CD4-positive, alpha-beta memory T cell (primary cell): ENCODE results near the gene ITK. TPM values are rescaled to one million over a fixed set of nuclear protein-coding genes. Genes with fewer than 3 reads are reported as not detected.
A peak's percentile ranks its signal among the peaks of the same experiment; 100 is the strongest.

ENCODE experiments used
- CTCF ChIA-PET: fragments of 350-600 bp; sonication (Branson Sonifier 250); formaldehyde crosslinking; loops from one replicate; lab custom pipeline; 2021; ENCODE audit warnings: inconsistent platforms; ENCODE audit not compliant: partially characterized antibody; lab: Charles Lee
- POLR2A ChIA-PET: fragments of 350-600 bp; sonication (Branson Sonifier 250); formaldehyde crosslinking; loops from one replicate; lab custom pipeline; 2021; ENCODE audit not compliant: partially characterized antibody; lab: Charles Lee
- DNase-seq, 5 donors: peaks; one replicate each; pipeline versions ENCODE4 v3.0.0 to v3.0.0-alpha.2; 2020 to 2022; ENCODE audit warnings: mixed read lengths in 1 of 5
- H3K27ac ChIP-seq: one replicate; pipeline ENCODE4 v1.7.0; 2013; ENCODE audit warnings: low read depth, low read length
- H3K27me3 ChIP-seq: 2 replicates; pipeline ENCODE4 v1.7.0; 2013; ENCODE audit warnings: mild to moderate bottlenecking, low read length, moderate library complexity; ENCODE audit not compliant: insufficient read depth
- H3K36me3 ChIP-seq: 2 replicates; pipeline ENCODE4 v1.7.0; 2013; ENCODE audit warnings: mild to moderate bottlenecking, low read length, moderate library complexity; ENCODE audit not compliant: insufficient read depth
- H3K4me1 ChIP-seq: 2 replicates; pipeline ENCODE4 v1.7.0; 2013; ENCODE audit warnings: mild to moderate bottlenecking, low read length, moderate library complexity; ENCODE audit not compliant: insufficient read depth
- H3K4me3 ChIP-seq, 2 donors: one replicate each; pipeline ENCODE4 v1.7.0; 2013; ENCODE audit warnings: low read length in 2 of 2, mild to moderate bottlenecking in 1 of 2
- H3K9me3 ChIP-seq, 2 donors: one replicate each; pipeline ENCODE4 v1.7.0; 2013; ENCODE audit warnings: low read length in 2 of 2, control low read depth in 1 of 2; ENCODE audit not compliant: control insufficient read depth in 1 of 2
- H3K27ac Mint-ChIP-seq, 7 donors: one replicate each; pipeline ENCODE4 v1.8.0; 2020 to 2021; ENCODE audit warnings: mixed read lengths in 7 of 7, mild to moderate bottlenecking in 6 of 7, inconsistent platforms in 3 of 7, moderate library complexity in 3 of 7
- H3K27me3 Mint-ChIP-seq, 2 donors: one replicate each; pipeline ENCODE4 v1.8.0; 2020 to 2021; ENCODE audit warnings: mixed read lengths in 2 of 2
- H3K36me3 Mint-ChIP-seq, 2 donors: one replicate each; pipeline ENCODE4 v1.8.0; 2020 to 2021; ENCODE audit warnings: mixed read lengths in 2 of 2, inconsistent platforms in 1 of 2, mild to moderate bottlenecking in 1 of 2
- H3K4me1 Mint-ChIP-seq, 4 donors: one replicate each; pipeline ENCODE4 v1.8.0; 2020 to 2021; ENCODE audit warnings: mixed read lengths in 4 of 4, mild to moderate bottlenecking in 1 of 4
- H3K4me3 Mint-ChIP-seq, 8 donors: one replicate each; pipeline ENCODE4 v1.8.0; 2020 to 2021; ENCODE audit warnings: mixed read lengths in 8 of 8, mild to moderate bottlenecking in 7 of 8, moderate library complexity in 6 of 8, inconsistent platforms in 3 of 8
- H3K9me3 Mint-ChIP-seq, 8 donors: one replicate each; pipeline ENCODE4 v1.8.0; 2020 to 2021; ENCODE audit warnings: mixed read lengths in 8 of 8, mild to moderate bottlenecking in 5 of 8, inconsistent platforms in 3 of 8, moderate library complexity in 1 of 8
- intact Hi-C: fragments of 100-400 bp; cut with micrococcal nuclease; formaldehyde crosslinking; loops from one replicate; pipeline ENCODE4 v1.15.1; 2023
- polyA plus RNA-seq, 2 donors: library from polyadenylated mRNA; unstranded; fragments of 300-500 nt; fragmentation: Illumina TruSeq; gene quantifications; one replicate each; pipeline ENCODE4 v1.2.3, GENCODE V29; 2021
- total RNA-seq, 2 experiments: library from RNA; stranded (reverse); gene quantifications; one replicate each; pipeline ENCODE4 v1.2.3, GENCODE V29; 2021

The ITK gene
- total and polyA plus RNA-seq, 4 experiments from 2014 or later, result 141 to 421 (median 288) TPM

- peaks cover 45 to 66% (median 56%) of the 10 kb centered on the region in 4 donors for H3K4me1 Mint-ChIP-seq
- Histone ChIP-seq H3K4me1 (peaks cover 95% of the 10 kb centered on the region), H3K36me3 (peaks cover 63% of the 10 kb centered on the region), H3K9me3 (no peaks in the 10 kb centered on the region), H3K27me3 (no peaks in the 10 kb centered on the region), H3K27ac (peak overlapping the region; percentile 52), H3K4me3 (no peak overlapping the region)
- H3K27me3 Mint-ChIP-seq, result no peaks in the 10 kb centered on the region
- intact Hi-C loops, result loop anchor here (1.0 kb wide), 1 partner anchor 10 kb away; no protein-coding TSS in a partner anchor
- H3K27ac Mint-ChIP-seq, result peak overlapping the region; percentile 81 to 93 (median 91)
- ChIA-PET CTCF (interaction anchor here (0.7 to 3.8 kb wide), 7 partner anchors 13 to 517 kb away, joined by 3 to 26 read pairs (median 3); no protein-coding TSS in a partner anchor), POLR2A (interaction anchor here (0.6 to 27.5 kb wide), 19 partner anchors 9 to 92 kb away, joined by 3 to 1020 read pairs (median 4); partner anchors contain the start of genes CYFIP2, ITK and MED7)
- peaks cover 66 to 80% of the 10 kb centered on the region in 2 donors for H3K36me3 Mint-ChIP-seq
- H3K4me3 Mint-ChIP-seq, result peak overlapping the region in 7 of 8 donors; percentile 12 to 85 (median 61)
- DNase-seq, result peak in 2 of 5 donors; percentile 32 to 62
- H3K9me3 Mint-ChIP-seq, result no peaks in the 10 kb centered on the region
Observed at GRCh38 chr5:157225469-157226422, 45.1 kb downstream of the ITK start.

GRCh38 chr5:157230610-157231009 lies 50.0 kb downstream of the ITK start:
- Histone ChIP-seq H3K4me1 (peaks cover 90% of the 10 kb centered on the region), H3K4me3 (no peak overlapping the region), H3K36me3 (peaks cover 76% of the 10 kb centered on the region), H3K27ac (no peak overlapping the region), H3K27me3 (no peaks in the 10 kb centered on the region), H3K9me3 (no peaks in the 10 kb centered on the region)
- ChIA-PET CTCF (interaction anchor here (1.0 to 1.3 kb wide), 4 partner anchors 16 to 81 kb away, joined by 3 to 4 read pairs (median 4); no protein-coding TSS in a partner anchor), POLR2A (interaction anchor here (0.7 to 2.0 kb wide), 11 partner anchors 8 to 83 kb away, joined by 3 to 10 read pairs (median 4); no protein-coding TSS in a partner anchor)
- H3K4me1 Mint-ChIP-seq, result peaks cover 41 to 72% (median 55%) of the 10 kb centered on the region in 4 donors
- intact Hi-C loops, result loop anchor here (1.0 kb wide), 1 partner anchor 7 kb away; no protein-coding TSS in a partner anchor
- H3K36me3 Mint-ChIP-seq, result peaks cover 69 to 85% of the 10 kb centered on the region in 2 donors
- H3K9me3 Mint-ChIP-seq, result no peaks in the 10 kb centered on the region
- peak overlapping the region in 6 of 7 donors; percentile 42 to 86 (median 61) for H3K27ac Mint-ChIP-seq
- no peak for DNase-seq
- no peaks in the 10 kb centered on the region for H3K27me3 Mint-ChIP-seq
- H3K4me3 Mint-ChIP-seq, result peak overlapping the region in 1 of 8 donors; percentile 39

- H3K4me1 Mint-ChIP-seq, result peaks cover 32 to 57% (median 46%) of the 10 kb centered on the region in 4 donors
- no peaks in the 10 kb centered on the region for H3K9me3 Mint-ChIP-seq
- H3K4me3 Mint-ChIP-seq, result peak overlapping the region in 6 of 8 donors; percentile 25 to 55 (median 48)
- H3K36me3 ChIP-seq, result peaks cover 87% of the 10 kb centered on the region
- intact Hi-C loops, result loop anchor here (1.0 to 2.0 kb wide), 2 partner anchors 16 to 83 kb away; no protein-coding TSS in a partner anchor
- H3K27ac ChIP-seq, result peak overlapping the region; percentile 41
- no peaks in the 10 kb centered on the region for H3K27me3 Mint-ChIP-seq
- H3K4me3 ChIP-seq, result no peak overlapping the region
- no peaks in the 10 kb centered on the region for H3K27me3 ChIP-seq
- peak overlapping the region; percentile 88 to 94 (median 90) for H3K27ac Mint-ChIP-seq
- peaks cover 64 to 85% of the 10 kb centered on the region in 2 donors for H3K36me3 Mint-ChIP-seq
- ChIA-PET POLR2A (interaction anchor here (1.1 to 2.8 kb wide), 9 partner anchors 11 to 90 kb away, joined by 3 to 14 read pairs (median 9); partner anchors contain the start of genes CYFIP2, ITK and MED7), CTCF (interaction anchor here (1.6 to 2.1 kb wide), 2 partner anchors 21 to 84 kb away, joined by 5 to 13 read pairs; no protein-coding TSS in a partner anchor)
- H3K9me3 ChIP-seq, result no peaks in the 10 kb centered on the region
- no peak for DNase-seq
- peaks cover 77% of the 10 kb centered on the region for H3K4me1 ChIP-seq
Observed at GRCh38 chr5:157232706-157233105, 52.1 kb downstream of the ITK start.

- H3K27me3 Mint-ChIP-seq, result no peaks in the 10 kb centered on the region
- POLR2A ChIA-PET, result interaction anchor here (0.6 to 2.8 kb wide), 17 partner anchors 12 to 90 kb away, joined by 3 to 14 read pairs (median 5); partner anchors contain the start of genes CYFIP2 and ITK
- H3K4me3 ChIP-seq, result no peak overlapping the region
- H3K27ac Mint-ChIP-seq, result peak overlapping the region; percentile 88 to 94 (median 90)
- H3K9me3 Mint-ChIP-seq, result no peaks in the 10 kb centered on the region
- CTCF ChIA-PET, result interaction anchor here (1.6 to 2.3 kb wide), 3 partner anchors 12 to 85 kb away, joined by 5 to 13 read pairs (median 6); no protein-coding TSS in a partner anchor
- peaks cover 32 to 62% (median 47%) of the 10 kb centered on the region in 4 donors for H3K4me1 Mint-ChIP-seq
- peak overlapping the region; percentile 41 for H3K27ac ChIP-seq
- peak overlapping the region in 4 of 8 donors; percentile 25 to 55 (median 47) for H3K4me3 Mint-ChIP-seq
- H3K27me3 ChIP-seq, result no peaks in the 10 kb centered on the region
- peaks cover 89% of the 10 kb centered on the region for H3K36me3 ChIP-seq
- no peaks in the 10 kb centered on the region for H3K9me3 ChIP-seq
- peak; percentile 47 to 83 (median 74) for DNase-seq
- intact Hi-C loops, result loop anchor here (2.0 kb wide), 1 partner anchor 15 kb away; no protein-coding TSS in a partner anchor
- H3K36me3 Mint-ChIP-seq, result peaks cover 72 to 88% of the 10 kb centered on the region in 2 donors
- H3K4me1 ChIP-seq, result peaks cover 76% of the 10 kb centered on the region
Observed at GRCh38 chr5:157233515-157233914, 52.9 kb downstream of the ITK start.

GRCh38 chr5:157236423-157236822 lies 55.8 kb downstream of the ITK start:
- ChIA-PET POLR2A (interaction anchor here (0.8 to 3.5 kb wide), 7 partner anchors 10 to 57 kb away, joined by 4 to 18 read pairs (median 8); no protein-coding TSS in a partner anchor), CTCF (interaction anchor here (1.3 to 1.9 kb wide), 3 partner anchors 14 to 89 kb away, joined by 3 to 5 read pairs (median 5); no protein-coding TSS in a partner anchor)
- H3K9me3 ChIP-seq, result no peaks in the 10 kb centered on the region
- peaks cover 0 to 1% (median 0%) of the 10 kb centered on the region in 8 donors for H3K9me3 Mint-ChIP-seq
- no peaks in the 10 kb centered on the region for H3K27me3 Mint-ChIP-seq
- no peak overlapping the region for H3K4me3 Mint-ChIP-seq
- no peak for DNase-seq
- peak overlapping the region in 6 of 7 donors; percentile 15 to 88 (median 70) for H3K27ac Mint-ChIP-seq
- H3K27me3 ChIP-seq, result no peaks in the 10 kb centered on the region
- peaks cover 28 to 57% (median 41%) of the 10 kb centered on the region in 4 donors for H3K4me1 Mint-ChIP-seq
- peaks cover 51% of the 10 kb centered on the region for H3K4me1 ChIP-seq
- peaks cover 86 to 94% of the 10 kb centered on the region in 2 donors for H3K36me3 Mint-ChIP-seq
- intact Hi-C loops, result no loop called here
- no peak overlapping the region for H3K27ac ChIP-seq
- peaks cover 87% of the 10 kb centered on the region for H3K36me3 ChIP-seq
- no peak overlapping the region for H3K4me3 ChIP-seq

- no peak for DNase-seq
- H3K4me1 ChIP-seq, result peaks cover 60% of the 10 kb centered on the region
- peaks cover 91 to 99% of the 10 kb centered on the region in 2 donors for H3K36me3 Mint-ChIP-seq
- no peaks in the 10 kb centered on the region for H3K9me3 ChIP-seq
- peaks cover 25 to 59% (median 42%) of the 10 kb centered on the region in 4 donors for H3K4me1 Mint-ChIP-seq
- ChIA-PET POLR2A (interaction anchor here (1.2 kb wide), 2 partner anchors 61 to 99 kb away, joined by 3 read pairs; partner anchors contain the start of genes ITK and MED7), CTCF (interaction anchor here (0.9 to 1.0 kb wide), 2 partner anchors 9 to 12 kb away, joined by 4 read pairs; no protein-coding TSS in a partner anchor)
- H3K36me3 ChIP-seq, result peaks cover 95% of the 10 kb centered on the region
- peak overlapping the region; percentile 18 for H3K27ac ChIP-seq
- no peak overlapping the region for H3K4me3 ChIP-seq
- peak overlapping the region in 5 of 7 donors; percentile 53 to 84 (median 59) for H3K27ac Mint-ChIP-seq
- no peaks in the 10 kb centered on the region for H3K27me3 Mint-ChIP-seq
- intact Hi-C loops, result no loop called here
- peaks cover 0 to 1% (median 0%) of the 10 kb centered on the region in 8 donors for H3K9me3 Mint-ChIP-seq
- H3K27me3 ChIP-seq, result no peaks in the 10 kb centered on the region
- no peak overlapping the region for H3K4me3 Mint-ChIP-seq
Observed at GRCh38 chr5:157241483-157241882, 60.8 kb downstream of the ITK start.
